ENCODE results near the gene NXNL1.

Gene NXNL1

GRCh38 chr19:17419621-17420474 is 40.9 kb downstream of the NXNL1 start, which contains the start of gene MVB12A:
Gene MVB12A (plus strand): TSS chr19:17420047. CDS start chr19:17420136, 89 bp downstream.
- DNase-seq (ENCODE audit: low read depth, low spot score) = peak; percentile 99

- DNase-seq (ENCODE audit: low read depth, low spot score) = no peak
Observed at GRCh38 chr19:17419154-17419620, 41.5 kb downstream of the NXNL1 start.

GRCh38 chr19:17418710-17419109 is 42.0 kb downstream of the NXNL1 start:
- DNase-seq (ENCODE audit: low read depth, low spot score) = no peak

GRCh38 chr19:17415121-17415520 is 45.6 kb downstream of the NXNL1 start:
- peak; percentile 84 for DNase-seq (ENCODE audit: low read depth, low spot score)

GRCh38 chr19:17414097-17414496 is 46.6 kb downstream of the NXNL1 start:
- no peak for DNase-seq (ENCODE audit: low read depth, low spot score)

- peak; percentile 80 for DNase-seq (ENCODE audit: low read depth, low spot score)
Observed at GRCh38 chr19:17411801-17412200, 48.9 kb downstream of the NXNL1 start.

- no peak for DNase-seq (ENCODE audit: low read depth, low spot score)
Observed at GRCh38 chr19:17409990-17410389, 50.7 kb downstream of the NXNL1 start.

GRCh38 chr19:17406887-17407196 is 53.9 kb downstream of the NXNL1 start:
- no peak for DNase-seq (ENCODE audit: low read depth, low spot score)

GRCh38 chr19:17406046-17406886 is 54.5 kb downstream of the NXNL1 start:
- DNase-seq (ENCODE audit: low read depth, low spot score) = no peak
